NCI-H2171 treated with DMSO at 0.1 percent for 48 hours (cell line): ENCODE data around the gene HSPB1.
"Not testable (repeated sequence)": the region's sequence is repeated elsewhere in the genome, so short reads cannot be mapped to it uniquely, and the experiment has no call there.

Experiments used
- DNase-seq: peaks from one replicate; lab custom pipeline; 2025; lab: John Stamatoyannopoulos, UW

The HSPB1 gene

DNA sequence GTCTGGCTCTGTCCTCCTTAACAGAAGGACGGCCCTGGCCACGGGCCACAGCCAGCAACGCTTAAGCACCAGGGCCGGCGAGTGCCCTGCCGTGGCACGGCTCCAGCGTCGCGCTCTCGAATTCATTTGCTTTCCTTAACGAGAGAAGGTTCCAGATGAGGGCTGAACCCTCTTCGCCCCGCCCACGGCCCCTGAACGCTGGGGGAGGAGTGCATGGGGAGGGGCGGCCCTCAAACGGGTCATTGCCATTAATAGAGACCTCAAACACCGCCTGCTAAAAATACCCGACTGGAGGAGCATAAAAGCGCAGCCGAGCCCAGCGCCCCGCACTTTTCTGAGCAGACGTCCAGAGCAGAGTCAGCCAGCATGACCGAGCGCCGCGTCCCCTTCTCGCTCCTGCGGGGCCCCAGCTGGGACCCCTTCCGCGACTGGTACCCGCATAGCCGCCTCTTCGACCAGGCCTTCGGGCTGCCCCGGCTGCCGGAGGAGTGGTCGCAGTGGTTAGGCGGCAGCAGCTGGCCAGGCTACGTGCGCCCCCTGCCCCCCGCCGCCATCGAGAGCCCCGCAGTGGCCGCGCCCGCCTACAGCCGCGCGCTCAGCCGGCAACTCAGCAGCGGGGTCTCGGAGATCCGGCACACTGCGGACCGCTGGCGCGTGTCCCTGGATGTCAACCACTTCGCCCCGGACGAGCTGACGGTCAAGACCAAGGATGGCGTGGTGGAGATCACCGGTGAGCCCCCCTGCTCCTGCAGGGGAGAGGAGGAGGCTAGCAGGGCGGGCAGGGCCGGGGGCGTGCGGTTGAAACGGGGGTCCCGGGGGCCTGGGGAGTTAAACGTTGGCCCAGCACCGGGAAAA, at the start of gene HSPB1:
HSPB1 (plus strand) TSS at position 327 of the 855 bp plus-strand sequence; CDS start at position 367, 40 bp downstream.
- DNase-seq, result peak; percentile 58

DNA sequence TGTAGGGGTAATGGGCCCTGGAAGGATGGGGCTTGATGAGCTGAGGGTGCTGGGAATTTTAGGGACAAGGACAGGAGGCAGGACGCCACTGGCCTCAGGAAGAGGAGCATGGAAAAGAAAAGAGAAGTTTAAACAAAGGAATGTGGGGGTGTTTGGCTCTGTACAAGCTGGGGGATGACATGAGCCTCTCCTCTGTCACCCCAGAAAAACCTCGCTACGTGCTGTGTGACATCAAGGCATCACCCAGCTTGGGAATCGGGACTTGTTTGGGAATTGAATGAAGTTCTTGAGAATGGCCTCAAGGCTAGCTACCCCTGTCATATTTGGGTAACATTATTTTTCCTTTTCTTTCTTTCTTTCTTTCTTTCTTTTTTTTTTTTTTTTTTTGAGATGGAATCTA, 47.7 kb upstream of the HSPB1 start:
- DNase-seq, result no peak

- DNase-seq, result no peak
Observed at GRCh38 chr7:76257973-76258372, 44.5 kb upstream of the HSPB1 start.

DNA sequence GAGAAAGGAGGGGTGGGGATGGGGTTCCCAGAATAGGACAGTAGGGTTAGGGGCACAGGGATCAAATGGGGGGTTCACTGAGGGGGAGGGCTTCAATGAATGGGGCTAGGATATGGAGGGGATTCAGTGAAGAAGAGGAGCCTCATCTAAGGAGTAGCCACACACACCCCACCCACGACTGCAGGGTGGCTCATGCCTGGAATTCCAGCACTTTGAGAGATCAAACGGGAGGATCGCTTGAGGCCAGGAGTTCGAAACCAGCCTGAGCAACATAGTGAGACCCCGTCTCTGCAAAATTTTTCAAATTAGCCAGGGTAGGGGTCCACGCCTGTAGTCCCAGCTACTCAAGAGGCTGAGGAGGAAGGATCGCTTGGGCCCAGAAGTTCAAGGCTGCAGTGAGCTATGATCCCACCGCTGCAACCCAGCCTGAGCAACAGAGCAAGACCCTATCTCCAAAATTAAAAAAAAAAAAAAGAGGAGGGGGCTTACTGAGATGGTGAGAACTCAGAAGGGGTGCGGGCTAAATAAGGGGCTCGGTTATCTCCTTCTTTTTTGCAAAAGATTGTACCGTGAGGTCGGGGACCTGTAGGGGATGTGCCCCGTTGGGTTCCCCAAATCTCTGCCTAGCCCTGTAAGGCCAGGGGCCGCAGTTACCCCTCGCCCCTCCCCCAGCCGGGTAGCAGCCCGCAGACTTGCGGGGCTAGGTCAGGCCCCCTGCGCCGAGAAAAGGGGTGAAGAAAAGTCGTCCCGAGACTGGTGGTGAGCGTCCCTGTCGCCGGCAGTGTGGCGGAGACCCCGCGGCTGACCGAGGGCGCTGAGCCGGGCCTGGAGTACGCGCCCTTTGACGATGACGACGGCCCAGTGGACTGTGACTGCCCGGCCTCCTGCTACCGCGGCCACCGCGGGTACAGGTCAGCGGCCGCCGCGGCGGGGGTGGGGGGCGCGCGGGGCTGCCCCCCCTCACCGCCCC, 43.1 kb upstream of the HSPB1 start:
- no peak for DNase-seq

- peak; percentile 24 for DNase-seq
Observed at GRCh38 chr7:76260171-76260703, 42.2 kb upstream of the HSPB1 start.

DNA sequence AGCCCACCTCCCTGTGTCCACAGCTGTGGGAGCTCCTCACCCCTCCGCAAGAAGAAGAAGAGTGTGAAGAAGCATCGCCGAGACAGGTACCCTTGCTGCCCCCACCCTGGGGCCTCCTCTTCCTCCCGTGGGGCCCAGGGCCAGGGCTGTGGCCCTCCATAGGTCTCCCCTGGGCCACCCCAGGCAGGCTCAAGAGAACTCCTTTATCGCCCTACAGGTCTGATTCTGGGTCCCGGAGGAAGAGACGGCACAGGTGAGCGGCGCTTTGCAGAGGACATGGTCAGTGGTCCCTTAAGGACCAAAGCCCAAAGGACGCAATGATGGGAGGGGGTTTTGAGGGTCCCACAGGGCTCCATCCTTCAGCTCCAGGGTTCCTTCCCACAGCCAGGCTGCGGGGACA, 41.1 kb upstream of the HSPB1 start:
- DNase-seq, result no peak

DNA sequence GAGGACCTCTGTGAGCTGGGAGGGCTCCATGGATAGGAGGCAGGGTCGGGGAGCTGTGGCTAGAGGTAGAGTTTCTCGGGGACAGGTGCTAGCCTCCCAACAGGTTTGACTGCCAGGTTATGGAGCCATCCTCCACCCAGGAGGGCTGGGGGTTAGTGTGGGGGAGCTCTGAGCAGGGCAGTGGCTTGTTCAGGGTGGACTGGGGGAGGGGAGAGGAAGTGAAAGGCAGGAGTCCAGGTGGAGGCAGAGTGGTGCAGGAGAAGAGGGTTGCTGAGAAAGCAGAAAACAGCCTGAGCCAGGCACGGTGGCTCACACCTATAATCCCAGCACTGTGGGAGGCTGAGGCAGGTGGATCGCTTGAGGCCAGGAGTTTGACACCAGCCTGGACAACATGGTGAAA, 40.5 kb upstream of the HSPB1 start:
- DNase-seq, result no peak

DNA sequence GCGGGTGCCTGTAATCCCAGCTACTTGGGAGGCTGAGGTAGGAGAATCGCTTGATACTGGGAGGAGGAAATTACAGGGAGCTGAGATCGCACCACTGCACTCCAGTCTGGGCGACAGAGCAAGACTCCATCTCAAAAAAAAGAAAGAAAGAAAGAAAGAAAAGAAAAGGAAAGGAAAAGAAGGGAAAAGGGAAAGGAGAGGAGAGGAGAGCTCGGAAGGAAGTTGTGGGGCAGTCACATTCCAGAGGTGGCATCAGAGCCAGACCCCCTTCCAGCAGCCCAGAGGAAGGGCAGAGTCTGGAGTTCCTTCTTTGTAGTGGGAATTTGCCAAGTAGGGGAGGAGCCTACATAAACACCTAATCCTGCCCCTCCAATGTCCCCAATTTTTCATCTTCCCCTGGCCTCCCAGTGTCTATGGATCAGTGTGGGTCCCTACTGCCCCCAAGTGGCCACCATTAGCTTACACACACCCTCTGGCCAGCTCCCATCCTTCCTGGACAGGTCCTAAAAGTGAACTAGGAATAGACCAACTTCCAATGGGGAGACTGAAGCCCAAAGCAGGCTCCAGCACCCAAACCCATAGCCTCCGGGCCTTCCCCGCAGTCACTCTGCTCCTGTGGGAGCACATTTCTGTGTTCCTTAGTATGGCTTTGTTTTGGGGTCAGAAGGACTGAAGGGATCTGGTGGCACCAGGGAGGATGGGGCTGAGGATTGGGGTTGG, 39.6 kb upstream of the HSPB1 start:
- peak; percentile 38 for DNase-seq

DNA sequence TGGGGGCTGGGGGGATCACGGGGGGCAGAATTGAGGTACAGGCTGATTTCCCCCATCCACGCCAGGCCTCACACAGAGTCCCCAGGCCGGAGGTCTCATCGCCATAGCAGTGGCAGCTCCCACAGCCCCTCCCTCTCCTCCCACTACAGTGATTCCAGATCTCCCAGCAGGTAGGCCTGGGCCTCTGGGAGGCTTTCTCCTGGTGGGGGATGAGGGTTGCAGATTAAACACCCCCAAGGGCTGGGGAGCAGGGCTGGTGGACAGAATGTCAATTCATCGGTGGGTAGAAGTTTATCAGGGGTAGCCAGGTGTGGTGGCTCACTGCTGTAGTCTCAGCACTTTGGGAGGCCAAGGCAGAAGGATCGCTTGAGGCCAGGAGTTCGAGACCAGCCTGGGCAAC, 37.2 kb upstream of the HSPB1 start:
- no peak for DNase-seq

GRCh38 chr7:76267107-76267893, 35.2 kb upstream of the HSPB1 start:
- no peak for DNase-seq

- no peak for DNase-seq
Observed at GRCh38 chr7:76267894-76268183, 34.6 kb upstream of the HSPB1 start.

DNA sequence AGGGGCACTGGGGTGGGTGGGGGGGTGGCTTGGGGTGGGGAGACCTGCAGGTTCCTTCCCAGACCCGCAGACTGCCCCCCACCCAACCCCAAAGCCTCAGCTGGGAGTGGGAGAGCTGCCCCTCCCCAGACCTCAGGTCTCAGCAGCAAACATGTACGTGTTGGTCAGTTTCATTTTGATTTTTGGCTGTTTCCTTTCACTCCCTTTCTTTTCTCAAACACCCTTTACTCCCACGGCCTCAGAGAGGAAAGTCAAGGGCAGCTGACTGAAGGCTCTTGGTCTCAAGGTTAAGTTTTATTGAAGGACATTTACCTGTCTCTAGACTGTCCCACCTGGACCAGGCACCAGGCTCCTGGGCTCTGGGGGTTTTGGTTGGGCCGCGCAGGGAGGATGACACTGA, 34.1 kb upstream of the HSPB1 start:
- no peak for DNase-seq

- no peak for DNase-seq
Observed at GRCh38 chr7:76269895-76270294, 32.6 kb upstream of the HSPB1 start.

GRCh38 chr7:76271384-76271783, 31.1 kb upstream of the HSPB1 start:
- not testable (repeated sequence) for DNase-seq

DNA sequence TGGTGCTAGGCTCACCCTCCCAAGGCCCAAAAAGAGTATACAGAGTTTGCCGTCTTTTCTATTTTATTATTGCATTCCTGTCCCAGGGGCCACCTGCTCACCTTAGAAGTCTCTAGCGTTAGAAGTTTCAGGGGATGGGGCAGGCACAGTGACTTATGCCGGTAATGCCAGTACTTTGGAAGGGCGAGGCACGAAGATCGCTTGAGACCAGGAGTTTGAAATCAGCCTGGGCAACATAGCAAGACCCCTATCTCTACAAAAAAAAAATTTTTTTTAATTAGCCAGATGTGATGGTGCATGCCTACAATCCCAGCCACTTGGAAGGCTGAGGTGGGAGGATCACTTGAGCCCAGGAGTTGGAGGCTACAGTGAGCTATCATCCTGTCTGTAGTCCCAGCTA, 30.3 kb upstream of the HSPB1 start:
- no peak for DNase-seq

GRCh38 chr7:76272851-76273497, 29.5 kb upstream of the HSPB1 start:
- no peak for DNase-seq

DNA sequence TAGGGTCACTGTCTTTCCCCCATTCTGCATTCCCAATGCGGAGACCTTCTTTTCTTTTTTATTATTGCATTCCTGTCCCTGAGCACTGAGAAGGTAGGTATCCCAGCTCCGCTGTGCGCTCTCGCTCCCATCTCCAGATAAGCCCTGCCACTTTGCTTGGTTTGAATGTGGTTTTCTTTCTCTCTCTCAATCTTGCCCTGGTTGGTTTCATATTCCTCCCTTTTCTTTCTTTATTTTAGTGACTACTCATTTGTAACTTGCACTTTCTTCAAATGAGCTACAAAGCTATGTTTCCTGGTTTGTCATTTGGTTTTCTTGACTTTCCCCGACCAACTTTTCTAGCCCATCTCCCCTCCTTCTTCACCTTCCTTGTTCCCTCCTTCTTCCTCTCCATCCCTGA, 29.0 kb upstream of the HSPB1 start:
- DNase-seq, result no peak

- peak; percentile 11 for DNase-seq
Observed at GRCh38 chr7:76278540-76278939, 23.9 kb upstream of the HSPB1 start.

DNA sequence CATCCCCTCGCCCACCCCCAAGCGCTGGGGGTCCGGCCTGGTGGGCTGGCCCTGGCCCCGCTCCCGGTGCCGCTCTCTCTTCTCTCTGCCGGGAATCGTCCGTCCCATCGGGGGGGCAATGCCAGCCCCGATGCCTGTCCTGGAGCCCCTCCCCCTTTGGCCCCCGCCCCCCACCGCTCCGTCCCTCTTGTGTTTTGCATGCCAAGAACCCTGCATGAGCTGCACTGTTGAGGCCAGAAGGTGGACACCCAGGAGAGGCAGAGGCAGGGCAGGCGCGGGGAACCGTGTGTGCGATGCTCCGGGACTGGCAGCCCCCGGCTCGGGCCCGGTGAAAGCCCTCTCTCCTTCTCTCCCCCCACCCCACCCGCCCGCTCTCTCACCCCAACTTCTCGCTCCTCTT, 22.1 kb upstream of the HSPB1 start:
- no peak for DNase-seq

- no peak for DNase-seq
Observed at GRCh38 chr7:76281006-76281705, 21.3 kb upstream of the HSPB1 start.
